Stromal cell of bone marrow (primary cell): ENCODE measurements around the gene DUS1L.

Experiments used
- DNase-seq: peaks from one replicate; pipeline ENCODE4 v3.0.0-alpha.2; 2012; ENCODE audit warnings: low read depth

DUS1L gene

DNA sequence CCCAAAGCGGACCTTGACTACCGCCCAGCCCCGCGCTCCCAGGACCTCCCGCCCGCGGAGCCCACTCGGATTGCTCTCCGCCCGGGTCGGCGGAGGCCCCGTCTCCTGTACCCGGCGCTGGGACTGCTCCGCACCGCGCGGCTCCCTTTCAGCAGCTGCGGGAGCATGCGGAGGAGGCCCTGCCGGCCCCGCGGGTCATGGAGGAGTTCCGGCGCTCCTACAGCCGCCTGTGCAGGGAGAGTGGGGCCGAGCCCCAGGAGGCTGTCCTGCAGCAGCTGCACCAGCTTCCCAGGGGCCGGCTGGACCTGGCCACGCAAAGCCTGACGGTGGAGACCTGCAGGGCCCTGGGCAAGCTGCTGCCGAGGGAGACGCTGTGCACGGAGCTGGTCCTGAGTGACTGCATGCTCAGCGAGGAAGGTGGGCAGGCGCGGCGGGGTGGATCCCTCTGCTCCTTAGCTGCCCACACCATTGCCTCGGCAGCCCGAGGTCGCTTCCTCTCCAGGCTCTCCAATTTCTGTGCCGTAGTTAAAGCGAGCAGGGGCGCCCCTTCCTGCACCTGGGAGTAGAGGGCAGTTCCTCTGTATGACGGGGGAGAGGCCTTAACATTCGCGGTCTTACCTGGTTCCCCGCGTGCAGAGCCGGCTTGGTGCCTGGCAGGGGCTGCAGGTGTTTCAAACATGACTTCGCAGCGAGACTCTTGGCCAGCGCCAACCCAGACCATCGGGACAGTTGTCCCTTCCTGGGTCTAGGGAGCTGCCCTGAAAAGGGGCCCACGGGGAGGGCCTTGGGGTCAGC is 42.0 kb downstream of the DUS1L start:
- no peak for DNase-seq

DNA sequence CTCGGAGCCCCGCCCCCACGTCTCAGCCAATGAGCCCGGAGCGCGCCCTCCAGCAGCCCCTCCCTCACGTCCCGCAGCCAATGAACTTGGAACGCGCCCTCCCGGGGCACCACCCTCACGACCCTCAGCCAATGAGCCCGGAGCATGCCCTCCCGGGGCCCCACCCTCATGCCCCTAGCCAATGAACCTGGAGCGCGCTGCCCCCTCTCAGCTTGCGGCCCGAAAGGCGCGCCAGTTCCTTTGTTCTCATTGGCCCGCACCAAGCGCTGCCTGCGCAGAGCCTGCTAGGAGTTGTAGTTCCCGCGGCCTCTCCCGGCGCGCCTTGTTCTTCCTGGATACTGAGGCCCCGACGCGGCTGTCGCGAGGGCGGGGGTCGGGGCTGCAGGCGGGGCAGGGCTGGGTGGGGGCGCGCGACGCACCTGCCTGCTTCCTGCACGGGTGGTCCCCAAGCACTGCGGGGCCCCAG is 42.6 kb downstream of the DUS1L start, which contains the start of gene LRRC45:
TSS of gene LRRC45 (plus strand) at position 325 of the 466 bp plus-strand sequence. CDS start 339 bp downstream, outside the sequence.
- DNase-seq, result peak; percentile 99

- DNase-seq, result no peak
These were observed 43.2 kb downstream of the DUS1L start, which contains the start of gene CENPX for GRCh38 chr17:82022310-82022980. Gene CENPX, minus strand, starts transcription at chr17:82022878. Its CDS starts 17 bp downstream, at chr17:82022861.

GRCh38 chr17:82021900-82022309 is 43.7 kb downstream of the DUS1L start:
- no peak for DNase-seq

DNA sequence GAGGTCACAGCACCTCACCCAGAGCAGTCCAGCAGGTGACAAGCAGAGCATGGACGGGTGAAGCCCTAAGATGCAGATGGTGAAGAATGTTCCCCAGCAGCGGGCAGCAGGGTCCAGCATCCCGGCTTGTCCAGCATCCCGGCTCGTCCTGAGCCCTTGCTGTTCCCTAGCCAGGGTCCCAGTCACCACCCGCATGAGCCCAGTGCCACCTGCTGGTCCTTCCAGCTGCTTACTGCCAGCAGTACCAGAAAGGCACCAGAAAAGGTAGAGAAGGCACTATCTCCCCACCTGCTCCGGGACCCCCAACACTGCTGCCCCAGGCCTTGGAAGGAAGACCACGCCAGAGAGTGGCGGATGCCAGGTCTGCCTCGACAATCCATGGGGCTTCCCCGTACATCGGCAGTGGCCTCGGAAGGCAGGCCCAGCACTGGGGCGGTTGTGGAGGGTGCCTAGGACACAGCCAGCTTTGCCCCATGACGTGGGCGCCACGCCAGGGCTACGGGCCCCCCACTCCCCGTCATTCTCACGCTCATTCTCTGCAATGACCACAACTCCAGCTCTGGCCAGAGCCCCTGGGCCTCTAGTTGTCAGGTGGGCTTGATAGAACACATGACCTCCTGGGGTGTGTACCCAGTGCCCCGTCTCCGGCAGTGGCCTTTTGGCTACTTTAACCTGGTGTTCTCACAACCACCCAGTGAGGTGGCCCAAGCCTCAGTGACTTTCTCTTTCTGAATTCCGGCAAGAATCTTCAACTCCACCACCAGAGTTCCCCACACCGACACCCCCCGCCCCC is 44.3 kb downstream of the DUS1L start:
- peak; percentile 52 for DNase-seq

DNA sequence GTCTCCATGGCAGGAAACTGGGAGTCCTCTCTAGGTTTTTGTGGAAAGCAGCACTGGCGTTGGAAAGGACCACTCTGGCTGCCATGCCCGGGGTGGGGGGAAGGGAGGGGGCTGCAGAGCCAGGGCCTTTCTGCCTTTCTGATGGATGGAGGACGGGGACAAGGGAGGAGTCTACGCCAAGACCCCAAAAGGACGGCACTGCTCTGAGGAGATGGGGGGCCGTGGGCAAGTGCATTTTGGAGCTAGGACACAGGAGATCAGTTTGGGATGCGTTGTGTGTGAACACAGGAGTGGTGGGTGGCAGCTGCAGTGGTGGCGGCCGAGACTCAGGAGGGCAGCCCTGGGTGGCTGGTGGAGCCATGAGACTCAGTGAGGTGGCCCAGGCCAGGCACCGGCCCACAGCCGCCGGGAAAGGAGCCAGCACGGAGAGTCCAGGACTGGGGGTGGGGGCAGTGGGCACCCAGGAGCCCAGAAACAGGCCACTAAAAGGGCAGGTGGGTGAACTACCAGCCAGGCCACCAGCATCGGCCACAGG is 45.0 kb downstream of the DUS1L start:
- no peak for DNase-seq

DNA sequence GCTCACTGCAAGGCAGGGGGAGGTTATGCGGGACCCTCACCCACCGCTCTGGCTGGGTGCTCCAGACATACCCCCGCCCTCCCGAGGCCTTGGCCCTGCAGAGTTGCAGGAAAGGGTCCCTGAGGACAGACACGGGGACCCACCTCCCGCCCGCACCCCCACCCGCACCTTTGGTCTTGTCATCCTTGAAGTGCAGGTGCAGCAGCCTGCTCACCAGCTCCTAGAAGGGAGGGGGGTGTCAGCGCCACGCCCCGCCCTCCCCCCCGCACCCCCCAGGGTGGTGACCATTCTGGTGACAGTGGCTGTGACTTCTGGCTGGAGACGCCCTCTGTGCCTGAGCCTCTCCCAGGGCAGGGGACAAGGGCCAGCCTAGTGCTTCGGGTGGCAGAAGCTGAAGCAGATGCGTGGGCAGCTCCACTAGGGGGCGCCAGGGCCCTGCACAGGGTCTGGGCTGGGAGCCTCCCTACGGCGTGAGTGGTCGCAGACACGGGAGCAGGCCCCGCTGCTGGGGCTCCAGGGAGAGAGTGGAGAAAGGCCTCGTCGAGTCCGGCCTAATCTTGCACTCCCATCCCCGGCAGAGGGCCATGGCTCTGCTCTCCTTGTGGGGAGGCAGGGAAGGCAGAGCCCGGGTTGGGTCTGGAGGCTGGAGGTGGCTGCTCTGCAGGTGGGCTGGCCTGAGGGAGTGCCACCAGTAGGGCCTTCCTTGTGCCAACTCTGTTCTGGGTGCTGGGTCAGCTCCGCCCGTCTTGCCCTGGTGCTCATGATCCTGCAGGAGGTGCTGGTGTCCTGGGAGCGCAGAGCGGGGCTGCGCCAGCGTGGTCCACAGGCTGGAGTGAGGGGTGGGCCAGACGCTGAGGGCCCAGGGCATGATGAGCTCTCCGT is 45.7 kb downstream of the DUS1L start:
- no peak for DNase-seq

DNA sequence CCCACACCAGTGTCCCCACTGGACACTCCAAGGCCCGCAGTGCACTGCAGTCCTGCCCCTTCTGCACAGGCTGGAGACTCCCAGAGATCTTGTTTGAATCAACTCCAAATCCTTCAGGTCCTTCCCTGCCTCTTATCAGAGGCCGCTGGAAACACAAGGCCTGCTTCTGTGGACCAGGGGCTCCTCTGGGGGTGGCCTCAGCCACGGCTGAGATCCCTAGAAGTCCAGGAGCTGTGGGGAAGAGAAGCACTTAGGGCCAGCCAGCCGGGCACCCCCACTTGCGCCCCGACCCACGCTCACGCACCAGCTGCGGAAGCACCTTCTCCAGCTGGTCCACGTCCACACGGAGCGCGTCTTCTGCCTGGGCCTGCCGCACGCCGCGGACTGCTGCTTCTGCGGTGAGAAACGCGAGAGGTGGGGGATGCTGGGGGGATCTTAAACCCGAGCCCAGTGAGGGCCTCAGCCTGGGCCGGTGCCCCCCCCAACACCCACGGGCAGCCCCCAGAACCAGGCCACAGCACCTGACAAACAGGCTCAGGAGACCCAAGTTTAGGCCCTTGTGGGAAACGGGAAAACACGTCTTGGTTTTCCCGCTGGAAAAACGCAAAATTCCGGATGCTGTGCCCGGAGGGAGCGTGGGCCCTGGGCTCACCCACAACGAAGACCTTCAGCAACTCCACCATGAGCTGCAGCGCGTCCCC is 46.5 kb downstream of the DUS1L start:
- DNase-seq, result no peak

DNA sequence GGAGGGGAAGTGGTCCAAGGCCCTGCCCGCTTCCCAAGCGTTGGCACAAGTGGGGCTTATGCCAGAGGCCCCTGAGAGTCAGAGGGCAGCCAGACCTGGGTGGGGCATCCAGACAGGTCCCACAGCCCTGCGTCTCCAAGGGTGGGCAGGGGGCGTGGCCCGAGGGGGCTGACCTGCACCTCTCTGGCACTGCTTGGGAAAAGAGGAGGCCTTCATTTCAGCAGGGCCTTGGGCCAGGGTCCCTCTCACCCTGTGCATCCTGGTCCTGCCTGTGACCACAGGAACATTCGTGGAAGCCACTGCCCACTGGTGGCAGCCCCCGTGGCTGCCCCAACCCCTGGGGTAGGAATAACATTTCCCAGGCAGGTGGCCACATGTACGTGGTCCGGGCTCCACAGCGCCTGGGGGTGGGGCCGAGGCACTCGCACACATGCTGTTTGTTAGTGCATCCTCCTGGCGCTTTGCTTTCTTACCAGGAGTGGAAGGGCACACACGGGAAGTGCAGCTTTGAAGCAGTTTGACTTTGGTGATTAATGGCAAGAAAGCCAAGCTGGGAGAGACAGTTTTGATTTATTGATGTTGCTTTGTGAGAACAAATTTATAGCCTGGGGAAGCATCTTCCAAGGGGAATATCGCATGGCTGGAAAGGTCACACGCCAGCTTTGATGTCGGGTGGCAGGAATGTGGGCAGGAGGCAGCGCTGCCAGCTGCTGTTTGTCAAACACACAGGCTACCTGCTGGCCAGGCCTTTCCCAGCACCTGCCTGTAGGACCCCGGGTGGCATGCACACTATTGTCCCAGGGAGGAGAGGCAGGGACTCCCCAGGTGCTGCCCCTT is 47.2 kb downstream of the DUS1L start:
- no peak for DNase-seq

- no peak for DNase-seq
These were observed 47.9 kb downstream of the DUS1L start for GRCh38 chr17:82017612-82018151.

- no peak for DNase-seq
These were observed 48.6 kb downstream of the DUS1L start for GRCh38 chr17:82016875-82017459.

DNA sequence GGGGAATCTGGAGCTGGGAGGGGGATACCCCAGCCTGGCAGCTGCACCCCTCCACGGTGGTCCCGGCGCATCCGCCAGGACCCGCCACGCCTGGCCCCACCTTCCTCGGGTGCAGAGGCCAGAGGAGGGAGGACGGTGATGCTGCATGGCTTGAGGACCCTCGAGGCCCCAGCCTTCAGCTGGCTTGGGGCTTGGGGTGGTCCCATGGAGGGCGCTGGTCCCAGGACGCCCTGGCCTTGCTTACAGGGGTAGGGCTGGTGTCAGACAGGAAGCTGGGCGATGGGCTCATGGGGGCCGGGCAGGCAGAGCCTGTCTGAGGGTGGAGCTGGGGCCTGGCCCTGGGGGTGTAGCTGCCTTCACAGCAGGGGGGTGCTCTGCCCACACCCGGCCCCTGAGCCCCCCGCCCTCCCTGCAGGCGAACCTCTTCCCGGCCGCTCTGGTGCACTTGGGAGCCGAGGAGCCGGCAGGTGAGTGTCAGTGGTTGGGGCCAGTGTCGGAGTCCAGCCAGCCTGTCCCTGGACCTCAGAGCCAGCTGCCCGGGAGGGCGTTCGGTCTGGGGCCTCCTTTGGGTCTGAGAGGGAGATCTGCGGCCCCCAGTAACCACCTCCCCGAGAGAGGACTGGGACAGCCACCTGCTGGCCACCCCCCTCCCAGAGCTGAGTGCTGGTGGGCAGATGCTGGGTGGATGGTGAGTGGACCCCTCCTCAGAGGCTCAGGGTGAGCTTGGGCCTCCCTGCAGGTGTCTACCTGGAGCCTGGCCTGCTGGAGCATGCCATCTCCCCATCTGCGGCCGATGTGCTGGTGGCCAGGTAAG is 49.3 kb downstream of the DUS1L start:
- DNase-seq, result no peak

- DNase-seq, result no peak
These were observed 50.2 kb downstream of the DUS1L start for GRCh38 chr17:82015311-82015971.

- no peak for DNase-seq
These were observed 50.7 kb downstream of the DUS1L start for GRCh38 chr17:82014971-82015310.

DNA sequence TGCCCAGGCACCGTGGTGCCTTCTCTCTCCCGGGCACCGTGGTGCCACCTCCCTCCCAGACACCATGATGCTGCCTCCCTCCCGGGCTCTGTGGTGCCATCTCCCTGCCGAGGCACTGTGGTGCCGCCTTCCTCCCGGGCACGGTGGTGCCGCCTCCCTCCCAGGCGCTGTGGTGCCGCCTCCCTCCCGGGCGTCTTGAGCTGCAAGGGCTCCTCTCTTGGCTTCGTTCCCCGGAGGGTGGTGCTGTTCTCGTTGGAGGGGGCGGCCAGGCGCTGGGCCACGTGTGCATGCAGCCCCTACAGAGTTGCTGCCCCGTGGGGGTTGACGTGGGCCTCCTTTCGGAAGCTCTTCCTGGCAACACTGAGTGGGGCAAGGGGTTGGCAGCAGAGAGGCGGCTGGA is 51.2 kb downstream of the DUS1L start:
- DNase-seq, result no peak

DNA sequence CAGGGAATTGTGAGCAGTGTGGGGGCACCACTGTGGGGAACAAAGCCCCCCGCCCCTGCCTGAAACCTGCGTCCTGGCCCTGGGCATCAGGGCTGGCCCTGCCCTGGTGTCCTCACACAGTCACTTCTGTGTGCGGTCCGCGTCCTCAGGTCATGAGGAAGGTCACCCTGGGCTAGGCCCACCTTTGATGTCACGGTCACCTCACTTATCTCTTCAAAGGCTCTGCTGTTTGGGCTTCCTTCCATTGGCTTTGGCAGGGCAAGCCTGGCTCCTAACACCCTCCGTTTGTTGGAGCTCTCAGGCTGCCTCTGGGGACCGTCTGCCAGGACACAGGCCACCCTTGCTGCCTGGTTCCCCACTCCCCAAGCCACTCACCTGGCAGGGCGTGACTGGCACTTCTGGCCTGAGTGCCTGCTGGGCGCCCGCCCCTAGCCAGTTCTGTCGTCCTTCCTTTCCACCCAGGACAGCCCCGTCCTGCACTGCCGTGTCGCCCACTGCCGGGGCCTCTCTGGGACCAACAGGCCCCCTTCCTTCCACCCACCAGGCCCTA is 51.8 kb downstream of the DUS1L start:
- DNase-seq, result no peak

DNA sequence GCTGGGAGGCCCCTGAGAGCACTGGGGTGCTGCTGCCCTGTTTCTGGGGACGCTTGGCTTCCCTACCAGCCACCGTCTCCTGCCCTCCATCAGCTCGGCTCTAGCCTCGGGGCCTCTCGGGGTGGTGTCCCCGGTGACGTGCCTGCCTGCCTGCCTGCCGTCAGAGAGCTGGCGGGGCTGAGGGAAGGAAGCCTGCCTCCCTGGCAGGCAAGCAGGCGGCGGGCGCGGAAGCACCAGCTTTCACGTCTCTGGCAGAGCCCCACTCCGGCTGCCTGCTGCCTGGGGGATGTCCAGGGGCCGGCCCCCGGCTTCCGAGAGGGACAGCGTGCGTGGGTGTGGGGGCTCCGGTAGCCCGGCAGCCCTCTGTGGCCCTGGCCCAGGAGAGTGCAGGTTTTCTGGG is 52.3 kb downstream of the DUS1L start:
- DNase-seq, result no peak
